ENCODE data around the gene RECK. TPM values are rescaled to one million over a fixed set of nuclear protein-coding genes. Genes with fewer than 3 reads are reported as not detected.

Gene RECK
- polyA plus RNA-seq, 1 experiment: 112 TPM

- no peak for DNase-seq (ENCODE audit: low read depth, low spot score)
- ChIA-PET POLR2A (no interaction called here), CTCF (no interaction called here)
- TF ChIP-seq, protein P1, sequence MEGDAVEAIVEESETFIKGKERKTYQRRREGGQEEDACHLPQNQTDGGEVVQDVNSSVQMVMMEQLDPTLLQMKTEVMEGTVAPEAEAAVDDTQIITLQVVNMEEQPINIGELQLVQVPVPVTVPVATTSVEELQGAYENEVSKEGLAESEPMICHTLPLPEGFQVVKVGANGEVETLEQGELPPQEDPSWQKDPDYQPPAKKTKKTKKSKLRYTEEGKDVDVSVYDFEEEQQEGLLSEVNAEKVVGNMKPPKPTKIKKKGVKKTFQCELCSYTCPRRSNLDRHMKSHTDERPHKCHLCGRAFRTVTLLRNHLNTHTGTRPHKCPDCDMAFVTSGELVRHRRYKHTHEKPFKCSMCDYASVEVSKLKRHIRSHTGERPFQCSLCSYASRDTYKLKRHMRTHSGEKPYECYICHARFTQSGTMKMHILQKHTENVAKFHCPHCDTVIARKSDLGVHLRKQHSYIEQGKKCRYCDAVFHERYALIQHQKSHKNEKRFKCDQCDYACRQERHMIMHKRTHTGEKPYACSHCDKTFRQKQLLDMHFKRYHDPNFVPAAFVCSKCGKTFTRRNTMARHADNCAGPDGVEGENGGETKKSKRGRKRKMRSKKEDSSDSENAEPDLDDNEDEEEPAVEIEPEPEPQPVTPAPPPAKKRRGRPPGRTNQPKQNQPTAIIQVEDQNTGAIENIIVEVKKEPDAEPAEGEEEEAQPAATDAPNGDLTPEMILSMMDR (IDR thresholded peaks at IDR 0.05; ENCODE audit: low read depth, low read length): no peak
- no peak overlapping the region for H3K27ac ChIP-seq (ENCODE audit: low read depth, low read length)
- no peaks in the 10 kb centered on the region for H3K27me3 ChIP-seq (ENCODE audit: control insufficient read depth, insufficient read depth, low read length)
- H3K4me3 ChIP-seq (ENCODE audit: low read depth, low read length): no peak overlapping the region
- peaks cover 4% of the 10 kb centered on the region for H3K9me3 ChIP-seq (ENCODE audit: control insufficient read depth, insufficient read depth, low read length)
These were observed 106.5 kb downstream of the RECK start for GRCh38 chr9:36143245-36143641.

DNA sequence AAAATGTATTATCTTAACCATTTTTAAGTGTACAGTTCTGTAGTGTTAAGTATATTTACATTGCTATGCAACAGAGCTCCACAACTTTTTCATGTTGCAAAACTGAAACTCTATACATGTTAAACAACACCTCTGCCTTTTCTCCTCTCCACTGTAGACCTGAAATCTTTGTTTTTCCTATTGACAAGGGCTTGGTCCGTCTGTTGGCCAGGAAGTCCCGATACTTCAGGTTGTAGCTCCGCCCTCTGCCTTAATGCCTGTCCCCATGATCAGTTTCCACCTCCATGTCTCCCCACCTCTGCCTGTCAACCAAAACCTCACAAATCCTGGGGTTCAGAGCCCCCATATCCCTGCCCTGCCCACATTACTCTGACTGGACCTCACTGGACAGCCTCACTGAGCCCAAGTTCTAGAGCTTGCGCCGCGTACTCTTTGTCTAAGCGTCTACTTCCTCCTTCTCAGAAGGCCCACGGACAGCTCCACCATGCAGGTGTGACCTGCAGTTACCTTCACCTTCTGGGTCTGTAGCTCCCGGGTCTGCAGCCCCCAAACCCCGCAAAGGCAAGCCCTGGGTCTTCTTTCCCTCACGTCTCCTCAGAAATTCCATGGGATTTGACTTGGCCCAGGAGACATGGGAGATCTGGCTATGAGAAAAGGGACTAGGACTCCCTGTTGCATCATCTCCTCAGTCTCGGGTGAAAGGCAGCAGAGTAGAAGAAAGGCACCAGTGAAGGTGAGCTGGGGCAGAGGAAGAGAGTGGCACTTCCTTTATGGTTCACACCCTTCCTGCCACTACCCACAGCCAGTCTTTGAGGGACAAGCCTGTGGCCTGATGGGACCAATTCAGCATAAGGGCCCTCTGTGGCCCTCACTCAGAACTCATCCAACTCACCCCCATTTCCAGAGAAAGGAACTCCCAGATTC is 107.9 kb downstream of the RECK start:
- TF ChIP-seq, protein P1 (IDR thresholded peaks at IDR 0.05; ENCODE audit: low read depth, low read length): no peak
- Histone ChIP-seq H3K27ac (ENCODE audit: low read depth, low read length) (no peak overlapping the region), H3K9me3 (ENCODE audit: control insufficient read depth, insufficient read depth, low read length) (peaks cover 4% of the 10 kb centered on the region), H3K27me3 (ENCODE audit: control insufficient read depth, insufficient read depth, low read length) (no peaks in the 10 kb centered on the region), H3K4me3 (ENCODE audit: low read depth, low read length) (no peak overlapping the region)
- ChIA-PET CTCF (no interaction called here), POLR2A (no interaction called here)
- no peak for DNase-seq (ENCODE audit: low read depth, low spot score)

GRCh38 chr9:36145970-36146369 is 109.3 kb downstream of the RECK start:
- Histone ChIP-seq H3K9me3 (ENCODE audit: control insufficient read depth, insufficient read depth, low read length) (peaks cover 4% of the 10 kb centered on the region), H3K27me3 (ENCODE audit: control insufficient read depth, insufficient read depth, low read length) (no peaks in the 10 kb centered on the region), H3K27ac (ENCODE audit: low read depth, low read length) (no peak overlapping the region), H3K4me3 (ENCODE audit: low read depth, low read length) (no peak overlapping the region)
- ChIA-PET POLR2A (no interaction called here), CTCF (no interaction called here)
- DNase-seq (ENCODE audit: low read depth, low spot score): no peak
- TF ChIP-seq, protein P1 (IDR thresholded peaks at IDR 0.05; ENCODE audit: low read depth, low read length): no peak

DNA sequence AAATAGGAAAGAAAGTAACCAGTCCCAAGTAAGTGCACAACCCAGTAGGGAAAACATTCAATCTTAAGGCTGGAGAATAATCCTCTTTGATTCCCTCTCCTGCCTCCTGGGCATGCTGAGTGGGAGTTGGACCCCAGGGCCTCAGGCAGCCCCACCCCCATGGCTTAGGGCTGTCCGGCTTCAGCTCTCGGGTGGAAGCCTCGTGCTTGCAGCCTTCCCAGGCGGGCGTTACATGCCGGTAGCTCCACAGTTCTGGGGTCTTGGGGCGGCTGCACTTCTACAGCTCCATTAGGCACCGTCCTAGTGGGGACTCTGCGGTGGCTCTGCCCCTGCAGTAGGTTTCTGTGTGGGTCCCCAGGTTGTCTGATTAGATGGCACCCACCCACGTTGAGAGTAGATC is 109.9 kb downstream of the RECK start:
- no peak overlapping the region for H3K27ac ChIP-seq (ENCODE audit: low read depth, low read length)
- DNase-seq (ENCODE audit: low read depth, low spot score): no peak
- CTCF ChIA-PET: interaction anchor here (1.5 kb wide), 1 partner anchor 20 kb away, joined by 4 read pairs; no protein-coding TSS in a partner anchor
- TF ChIP-seq, protein P1 (IDR thresholded peaks at IDR 0.05; ENCODE audit: low read depth, low read length): no peak
- peaks cover 4% of the 10 kb centered on the region for H3K9me3 ChIP-seq (ENCODE audit: control insufficient read depth, insufficient read depth, low read length)
- no peak overlapping the region for H3K4me3 ChIP-seq (ENCODE audit: low read depth, low read length)
- POLR2A ChIA-PET: no interaction called here
- no peaks in the 10 kb centered on the region for H3K27me3 ChIP-seq (ENCODE audit: control insufficient read depth, insufficient read depth, low read length)

All from AG04450 (cell line).